Astrocyte of the cerebellum (primary cell): Measurements from ENCODE around the gene DUOXA1.

Source experiments
- DNase-seq: peaks from one replicate; pipeline ENCODE4 v3.0.0-alpha.2; 2011; ENCODE audit warnings: low read depth
- H3K4me3 ChIP-seq: 2 replicates; pipeline ENCODE4 v1.5.1; 2011; ENCODE audit warnings: mild to moderate bottlenecking, low read depth, low read length, moderate library complexity
- in situ Hi-C: cut with HindIII; loops from 2 replicates; pipeline ENCODE4 v1.10.0; 2017; ENCODE audit warnings: low sequenced_read_pairs
- TF ChIP-seq, protein P1 (sequence below): IDR thresholded peaks from 2 replicates; pipeline ENCODE4 v1.5.1; 2012; ENCODE audit warnings: low read length, low read depth, moderate library complexity, mild to moderate bottlenecking; ENCODE audit errors: missing control alignments

Gene DUOXA1

DNA sequence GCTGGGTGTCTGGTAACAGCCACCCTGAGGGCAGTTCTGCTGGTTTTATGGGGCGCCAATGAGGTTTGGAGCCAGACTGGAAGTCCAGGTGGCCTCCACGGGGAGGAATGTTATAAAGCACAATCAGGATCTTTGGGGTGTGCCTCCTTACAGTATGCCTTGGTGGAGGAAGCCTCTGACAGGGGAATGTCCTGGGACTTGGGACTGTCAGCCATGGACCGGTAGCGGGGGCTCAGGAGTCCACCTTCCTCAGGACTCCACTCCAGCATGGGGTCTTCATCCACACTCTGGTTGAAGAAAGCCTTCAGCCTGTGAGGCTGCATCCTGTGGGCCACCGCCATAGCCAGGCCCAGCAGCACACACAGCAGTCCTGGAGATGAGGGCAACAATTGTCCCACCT lies 10.7 kb downstream of the DUOXA1 start:
- in situ Hi-C loops: no loop called here
- DNase-seq: no peak
- no peak overlapping the region for H3K4me3 ChIP-seq
- TF ChIP-seq, protein P1, sequence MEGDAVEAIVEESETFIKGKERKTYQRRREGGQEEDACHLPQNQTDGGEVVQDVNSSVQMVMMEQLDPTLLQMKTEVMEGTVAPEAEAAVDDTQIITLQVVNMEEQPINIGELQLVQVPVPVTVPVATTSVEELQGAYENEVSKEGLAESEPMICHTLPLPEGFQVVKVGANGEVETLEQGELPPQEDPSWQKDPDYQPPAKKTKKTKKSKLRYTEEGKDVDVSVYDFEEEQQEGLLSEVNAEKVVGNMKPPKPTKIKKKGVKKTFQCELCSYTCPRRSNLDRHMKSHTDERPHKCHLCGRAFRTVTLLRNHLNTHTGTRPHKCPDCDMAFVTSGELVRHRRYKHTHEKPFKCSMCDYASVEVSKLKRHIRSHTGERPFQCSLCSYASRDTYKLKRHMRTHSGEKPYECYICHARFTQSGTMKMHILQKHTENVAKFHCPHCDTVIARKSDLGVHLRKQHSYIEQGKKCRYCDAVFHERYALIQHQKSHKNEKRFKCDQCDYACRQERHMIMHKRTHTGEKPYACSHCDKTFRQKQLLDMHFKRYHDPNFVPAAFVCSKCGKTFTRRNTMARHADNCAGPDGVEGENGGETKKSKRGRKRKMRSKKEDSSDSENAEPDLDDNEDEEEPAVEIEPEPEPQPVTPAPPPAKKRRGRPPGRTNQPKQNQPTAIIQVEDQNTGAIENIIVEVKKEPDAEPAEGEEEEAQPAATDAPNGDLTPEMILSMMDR: no peak

DNA sequence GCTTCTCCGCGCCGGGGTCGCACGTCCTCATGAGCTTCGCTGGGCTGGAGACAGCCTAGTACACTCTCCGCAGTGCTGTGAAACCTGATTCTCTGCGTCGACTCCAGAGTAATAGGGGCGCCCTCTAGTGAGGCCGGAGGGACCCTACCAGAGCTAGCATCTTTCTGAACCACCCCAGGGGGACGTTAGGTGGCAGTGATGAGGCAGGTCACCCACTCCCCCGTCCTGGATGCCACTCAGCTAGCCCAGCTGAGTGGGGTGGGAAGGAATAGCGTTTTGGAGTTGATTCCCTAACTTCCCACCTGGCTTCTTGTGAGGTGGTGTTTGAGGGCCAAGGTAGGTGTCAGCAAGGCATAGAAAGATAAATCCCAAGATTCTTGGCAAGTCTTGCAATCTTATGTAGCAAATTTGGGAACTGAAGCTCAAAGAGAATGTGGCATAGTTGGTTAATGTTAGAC lies 11.5 kb downstream of the DUOXA1 start:
- peak; percentile 84 for DNase-seq
- H3K4me3 ChIP-seq: no peak overlapping the region
- TF ChIP-seq, protein P1: peak; percentile 100
- in situ Hi-C loops: no loop called here

DNA sequence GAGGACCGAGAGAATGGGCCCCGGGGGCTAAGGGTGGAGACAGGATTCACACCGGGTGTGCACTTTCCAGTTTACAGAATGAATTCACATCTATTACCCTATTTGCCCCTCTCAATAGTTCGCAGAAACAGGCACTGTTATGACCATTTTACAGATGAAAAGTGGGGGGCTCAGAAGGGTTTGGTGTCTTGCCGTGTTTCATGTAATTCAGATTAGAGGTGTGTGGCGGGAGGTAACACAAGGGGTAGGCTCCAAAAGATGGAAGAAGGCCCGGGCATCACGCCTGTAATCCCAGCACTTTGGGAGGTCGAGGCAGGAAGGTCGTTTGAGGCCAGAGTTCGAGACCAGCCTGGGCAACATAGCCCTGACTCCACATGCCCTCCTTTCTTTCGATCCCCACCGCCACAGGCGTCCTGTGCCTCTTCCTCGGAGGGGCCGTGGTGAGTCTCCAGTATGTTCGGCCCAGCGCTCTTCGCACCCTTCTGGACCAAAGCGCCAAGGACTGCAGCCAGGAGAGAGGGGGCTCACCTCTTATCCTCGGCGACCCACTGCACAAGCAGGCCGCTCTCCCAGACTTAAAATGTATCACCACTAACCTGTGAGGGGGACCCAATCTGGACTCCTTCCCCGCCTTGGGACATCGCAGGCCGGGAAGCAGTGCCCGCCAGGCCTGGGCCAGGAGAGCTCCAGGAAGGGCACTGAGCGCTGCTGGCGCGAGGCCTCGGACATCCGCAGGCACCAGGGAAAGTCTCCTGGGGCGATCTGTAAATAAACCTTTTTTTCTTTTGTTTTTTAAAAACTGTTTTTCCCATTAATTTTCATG lies 12.2 kb downstream of the DUOXA1 start:
- no peak overlapping the region for H3K4me3 ChIP-seq
- in situ Hi-C loops: no loop called here
- DNase-seq: no peak
- TF ChIP-seq, protein P1: no peak

DNA sequence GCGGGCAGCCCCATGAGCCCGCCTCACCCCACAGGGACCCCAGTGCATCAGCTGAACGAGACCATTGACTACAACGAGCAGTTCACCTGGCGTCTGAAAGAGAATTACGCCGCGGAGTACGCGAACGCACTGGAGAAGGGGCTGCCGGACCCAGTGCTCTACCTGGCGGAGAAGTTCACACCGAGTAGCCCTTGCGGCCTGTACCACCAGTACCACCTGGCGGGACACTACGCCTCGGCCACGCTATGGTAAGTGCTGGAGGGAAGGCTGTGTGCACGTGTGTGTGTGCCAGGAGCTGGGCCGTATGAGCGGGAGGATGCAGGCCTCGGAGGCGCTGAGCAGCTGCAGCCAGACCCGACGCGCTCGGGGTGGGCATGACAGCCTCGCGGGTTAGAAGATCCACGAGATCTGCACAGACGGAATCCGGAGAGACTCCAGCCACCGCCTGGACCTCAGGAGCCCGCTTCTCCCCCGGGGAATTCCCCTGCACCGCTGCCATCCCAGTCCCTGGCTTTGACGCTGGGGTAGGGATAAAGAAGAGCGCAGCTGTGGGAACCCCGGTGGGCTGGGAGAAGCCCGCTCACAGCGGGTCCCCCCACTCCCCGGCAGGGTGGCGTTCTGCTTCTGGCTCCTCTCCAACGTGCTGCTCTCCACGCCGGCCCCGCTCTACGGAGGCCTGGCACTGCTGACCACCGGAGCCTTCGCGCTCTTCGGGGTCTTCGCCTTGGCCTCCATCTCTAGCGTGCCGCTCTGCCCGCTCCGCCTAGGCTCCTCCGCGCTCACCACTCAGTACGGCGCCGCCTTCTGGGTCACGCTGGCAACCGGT lies 13.0 kb downstream of the DUOXA1 start:
- H3K4me3 ChIP-seq: no peak overlapping the region
- TF ChIP-seq, protein P1: no peak
- DNase-seq: no peak
- in situ Hi-C loops: no loop called here

DNA sequence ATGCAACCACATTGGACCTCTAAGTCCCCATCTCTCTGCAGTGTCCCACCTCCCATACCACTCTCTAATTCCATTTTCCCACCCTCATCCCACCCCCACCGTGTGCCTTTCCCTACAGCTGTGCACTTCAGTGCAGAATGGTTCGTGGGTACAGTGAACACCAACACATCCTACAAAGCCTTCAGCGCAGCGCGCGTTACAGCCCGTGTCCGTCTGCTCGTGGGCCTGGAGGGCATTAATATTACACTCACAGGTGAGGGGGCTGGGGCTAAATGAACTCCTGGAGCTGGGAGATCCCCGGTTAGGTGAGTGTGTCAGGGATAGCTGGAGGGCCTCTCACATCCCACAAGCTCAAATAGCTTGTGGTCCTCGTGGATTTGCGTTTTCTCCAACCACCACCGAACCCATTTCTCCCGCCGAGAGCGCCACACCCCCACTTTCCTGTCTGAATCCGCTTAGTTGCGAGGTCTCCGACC lies 13.6 kb downstream of the DUOXA1 start:
- no peak for DNase-seq
- in situ Hi-C loops: no loop called here
- no peak overlapping the region for H3K4me3 ChIP-seq
- TF ChIP-seq, protein P1: no peak

DNA sequence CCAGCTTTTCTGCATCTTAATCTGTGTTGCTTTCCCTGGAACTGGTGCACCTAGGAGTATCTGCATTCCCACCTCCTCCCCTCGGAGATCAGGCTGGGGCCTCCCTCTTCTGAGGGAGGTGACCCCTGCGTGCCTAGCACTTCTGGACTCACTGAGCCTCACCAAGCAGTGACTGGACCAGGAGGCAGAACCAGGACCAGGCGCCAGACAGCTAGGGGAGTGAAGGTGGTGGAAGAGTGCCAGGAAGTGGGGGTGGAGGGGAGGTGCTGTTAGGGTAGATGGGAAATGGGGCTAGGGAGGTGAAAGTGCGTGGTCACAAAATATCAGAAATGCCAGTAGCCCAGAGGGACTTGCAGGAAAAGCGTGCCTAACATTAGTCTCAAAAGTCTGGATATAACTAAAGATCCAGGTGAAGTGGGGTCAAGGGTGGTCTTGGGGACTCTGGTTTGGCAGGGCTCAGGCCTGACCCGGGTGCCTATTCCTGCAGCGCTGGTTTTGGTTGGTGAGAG lies 14.3 kb downstream of the DUOXA1 start:
- no peak for DNase-seq
- in situ Hi-C loops: no loop called here
- TF ChIP-seq, protein P1: no peak
- no peak overlapping the region for H3K4me3 ChIP-seq
